ENCODE data around the gene SLC25A33.
A peak's percentile ranks its signal among the peaks of the same experiment; 100 is the strongest.
"Not testable (repeated sequence)": the region's sequence is repeated elsewhere in the genome, so short reads cannot be mapped to it uniquely, and the experiment has no call there.

The SLC25A33 gene

DNA sequence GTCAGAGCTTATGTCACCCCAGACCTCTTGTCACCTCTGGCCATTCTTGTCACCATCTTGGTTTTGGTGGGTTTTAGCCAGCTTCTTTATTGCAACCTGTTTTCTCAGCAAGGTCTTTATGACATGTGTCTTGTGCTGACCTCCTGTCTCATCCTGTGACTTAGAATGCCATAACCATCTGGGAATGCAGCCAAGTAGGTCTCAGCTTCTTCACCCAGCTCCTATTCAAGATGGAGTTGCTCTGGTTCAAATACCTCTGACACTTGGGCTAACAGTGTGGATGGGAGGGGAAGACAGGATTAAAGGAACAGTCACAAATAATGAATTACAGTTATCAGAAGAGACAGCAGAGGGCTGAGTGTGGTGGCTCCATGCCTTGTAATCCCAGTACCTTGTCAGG is 81.8 kb downstream of the SLC25A33 start:
- no peak for DNase-seq (ENCODE audit: low read depth in 3 of 3)

DNA sequence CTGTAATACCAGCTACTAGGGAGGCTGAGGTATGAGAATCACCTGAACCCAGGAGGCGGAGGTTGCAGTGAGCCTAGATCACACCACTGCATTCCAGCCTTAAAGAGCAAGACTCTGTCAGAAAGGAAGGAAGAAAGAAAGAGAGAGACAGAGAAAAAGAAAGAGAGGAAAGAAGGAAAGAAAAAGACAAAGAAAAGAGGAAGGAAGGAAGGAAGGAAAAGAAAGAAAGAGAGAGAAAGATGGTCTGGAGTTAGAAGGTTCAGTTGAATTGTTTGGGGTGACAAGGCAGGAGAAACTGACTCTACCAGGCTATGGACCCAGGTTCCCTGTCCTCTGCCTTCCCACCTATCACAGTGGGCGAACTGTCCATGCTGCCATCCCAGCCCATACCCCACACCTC is 84.8 kb downstream of the SLC25A33 start:
- DNase-seq (ENCODE audit: low read depth in 3 of 3) = no peak

DNA sequence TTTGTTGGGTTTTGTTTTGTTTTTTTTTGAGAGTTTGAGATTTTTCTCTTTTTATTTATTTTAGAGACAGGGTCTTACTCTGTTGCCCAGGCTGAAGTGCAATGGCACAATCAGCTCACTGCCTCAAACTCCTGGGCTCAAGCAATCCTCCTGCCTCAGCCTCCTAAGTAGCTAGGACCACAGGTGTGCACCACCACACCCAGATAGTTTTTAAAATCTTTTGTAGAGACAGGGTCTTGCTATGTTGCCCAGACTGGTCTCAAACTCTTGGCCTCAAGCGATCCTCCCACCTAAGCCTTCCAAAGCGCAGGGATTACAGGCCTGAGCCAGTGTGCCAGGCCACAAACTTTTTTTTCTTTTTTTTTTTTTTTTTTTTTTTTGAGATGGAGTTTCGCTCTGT is 85.8 kb downstream of the SLC25A33 start:
- not testable (repeated sequence) for DNase-seq (ENCODE audit: low read depth in 3 of 3)

DNA sequence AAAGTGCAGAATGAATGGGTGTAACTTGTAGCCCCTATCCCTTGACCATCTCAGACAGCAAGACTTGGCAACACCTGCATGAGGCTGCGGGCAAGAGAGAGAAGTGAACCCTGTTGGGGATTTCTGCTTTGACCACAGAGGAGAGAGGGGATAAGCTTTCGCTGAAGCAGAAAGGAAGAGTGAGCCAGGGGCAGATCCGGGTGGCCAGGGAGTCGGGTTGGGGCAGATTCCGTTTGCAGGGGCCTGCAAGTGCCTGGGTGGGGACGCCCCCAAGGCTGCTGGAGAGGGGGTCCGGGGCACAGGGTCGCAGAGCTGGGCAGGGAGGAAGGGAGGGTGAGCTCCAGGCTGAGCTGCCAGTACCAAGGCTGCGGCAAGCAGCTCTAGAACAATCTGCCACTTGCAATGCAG is 86.9 kb downstream of the SLC25A33 start:
- DNase-seq (ENCODE audit: low read depth in 3 of 3) = no peak

DNA sequence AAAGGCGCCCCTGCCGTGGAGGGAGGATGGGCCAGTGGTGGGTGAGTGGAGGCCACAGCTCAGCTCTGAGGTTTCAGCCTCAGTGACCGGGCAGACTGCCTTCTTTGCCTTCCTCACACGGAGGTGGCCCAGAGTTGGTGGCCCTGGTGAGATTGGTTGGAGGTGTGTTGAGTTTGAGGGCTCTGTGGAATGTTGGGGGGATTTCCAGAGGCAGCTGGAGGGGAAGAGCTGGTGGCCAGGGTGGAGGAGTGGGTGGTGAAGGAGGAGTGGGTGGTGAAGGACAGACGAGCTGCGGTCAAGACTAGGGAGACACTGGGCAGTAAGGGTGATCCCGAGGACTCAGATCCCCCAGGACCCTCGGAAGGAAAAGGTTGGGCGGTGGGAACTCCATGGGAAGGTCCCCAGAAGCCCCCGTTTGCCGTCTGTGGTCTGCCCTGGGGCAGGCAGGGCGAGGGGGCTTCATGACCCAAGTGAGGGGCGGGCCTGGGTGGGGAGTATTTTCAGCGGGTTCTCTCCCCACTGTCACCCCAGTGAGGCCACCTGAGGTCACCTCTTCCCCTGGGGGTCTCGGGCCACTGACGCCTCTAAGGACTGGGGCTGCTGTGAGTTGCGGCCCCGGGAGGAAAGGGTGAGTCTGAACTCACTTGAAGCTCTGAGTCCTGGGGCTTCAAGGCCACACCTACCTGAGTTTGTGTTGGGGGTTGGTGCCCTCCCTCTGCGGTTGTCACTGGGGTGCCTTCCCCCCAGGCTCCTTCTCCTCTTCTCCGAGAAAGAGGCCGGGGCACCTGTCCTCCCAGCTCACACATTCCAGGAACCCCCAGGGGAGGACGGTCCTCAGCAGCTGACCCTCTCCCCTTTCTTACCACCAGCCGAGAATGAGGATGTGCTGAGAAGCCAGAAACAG is 89.5 kb downstream of the SLC25A33 start:
- DNase-seq (ENCODE audit: low read depth in 3 of 3) = peak in 2 of 3 experiments; percentile 33 to 47

DNA sequence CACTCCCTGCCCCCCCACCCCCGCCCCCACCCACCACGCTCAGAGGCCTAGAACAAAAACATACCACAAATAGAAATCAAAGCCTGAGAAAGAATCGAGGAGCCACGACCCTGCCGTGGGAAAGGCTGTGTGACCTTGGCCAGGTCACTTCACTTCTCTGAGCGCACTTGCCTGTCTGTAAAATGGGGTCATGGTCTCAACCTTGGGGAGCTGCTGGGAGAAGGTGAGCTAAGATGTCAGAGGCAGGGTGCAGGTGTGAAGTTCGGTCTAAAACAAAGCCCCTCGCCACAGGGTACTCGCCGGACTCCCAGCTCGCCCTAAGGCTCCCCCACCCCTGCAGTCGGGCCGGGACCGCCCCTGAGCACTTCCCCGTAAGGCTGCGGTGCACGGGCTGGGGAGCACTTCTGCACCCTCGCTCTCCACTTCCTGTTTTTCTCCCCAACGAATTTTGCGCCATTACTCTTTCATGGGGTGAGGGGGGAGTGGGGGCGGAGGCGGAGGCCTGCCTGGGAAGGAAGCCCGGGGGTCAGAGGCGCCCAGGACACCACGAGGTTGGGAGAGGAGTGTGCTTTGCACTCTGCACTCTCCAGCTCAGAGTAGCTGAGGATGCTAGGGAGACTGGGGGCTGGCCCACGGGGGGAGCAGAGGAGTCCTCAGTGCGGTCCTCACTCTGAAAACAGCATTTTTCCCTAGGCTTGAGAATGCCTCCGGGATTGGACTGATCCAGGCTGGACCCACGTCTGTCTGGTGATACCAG is 90.4 kb downstream of the SLC25A33 start:
- peak in 2 of 3 experiments; percentile 47 to 53 for DNase-seq (ENCODE audit: low read depth in 3 of 3)

DNA sequence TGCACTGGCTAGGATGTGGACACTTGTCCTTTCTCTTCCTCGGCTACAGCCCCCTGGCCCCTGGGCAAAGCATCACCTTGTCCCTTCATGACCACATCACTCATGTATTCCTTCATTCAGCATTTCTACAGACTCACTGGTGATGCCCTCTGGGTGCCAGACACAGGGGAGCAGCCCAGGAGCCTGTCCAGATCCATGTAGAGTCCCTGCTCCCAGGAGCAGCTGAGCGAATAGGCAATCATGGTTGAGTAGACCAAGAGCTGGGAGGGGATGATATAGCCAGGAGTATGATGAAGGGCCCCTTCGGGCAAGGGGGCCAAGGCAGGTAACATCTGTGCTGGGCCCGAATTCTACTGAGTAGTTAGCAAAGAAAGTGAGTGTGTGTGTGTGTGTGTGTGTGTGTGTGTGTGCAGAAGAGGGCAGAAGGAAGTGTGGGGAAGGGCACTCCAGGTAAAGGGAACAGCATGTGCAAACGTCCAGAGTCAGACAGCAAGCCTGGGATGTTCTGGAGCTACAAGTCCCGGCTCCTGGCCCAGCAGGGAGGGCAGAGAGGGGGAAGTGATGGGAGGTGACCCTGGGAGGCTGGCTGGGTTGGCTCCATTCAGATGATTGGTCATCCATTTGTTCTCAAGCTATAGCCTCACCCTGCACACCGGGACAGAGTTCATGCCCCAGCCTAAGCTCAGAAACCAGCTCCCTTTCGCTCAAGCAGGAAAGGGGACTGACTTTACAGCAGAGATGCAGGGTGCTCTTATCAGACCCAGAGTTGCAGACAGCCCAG is 91.3 kb downstream of the SLC25A33 start:
- no peak for DNase-seq (ENCODE audit: low read depth in 3 of 3)

DNA sequence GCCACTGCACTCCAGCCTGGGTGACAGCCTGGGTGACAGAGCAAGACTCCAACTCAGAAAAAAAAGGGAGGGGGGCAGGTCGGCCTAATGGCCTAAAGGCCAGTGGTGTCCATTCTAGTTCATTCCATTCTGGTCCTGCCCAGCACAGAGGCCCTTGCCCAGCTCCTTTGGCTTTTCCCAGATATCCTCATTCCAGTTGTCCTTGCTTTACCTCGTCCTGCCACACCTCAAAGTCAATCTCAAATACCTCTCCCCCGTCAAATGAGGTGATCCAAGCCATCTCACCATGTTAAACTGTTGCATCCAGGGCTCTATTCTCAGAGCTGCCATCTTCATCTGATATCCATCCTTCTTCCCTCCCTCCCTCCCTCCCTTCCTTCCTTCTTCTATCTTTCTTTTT is 92.3 kb downstream of the SLC25A33 start:
- DNase-seq (ENCODE audit: low read depth in 3 of 3) = no peak

DNA sequence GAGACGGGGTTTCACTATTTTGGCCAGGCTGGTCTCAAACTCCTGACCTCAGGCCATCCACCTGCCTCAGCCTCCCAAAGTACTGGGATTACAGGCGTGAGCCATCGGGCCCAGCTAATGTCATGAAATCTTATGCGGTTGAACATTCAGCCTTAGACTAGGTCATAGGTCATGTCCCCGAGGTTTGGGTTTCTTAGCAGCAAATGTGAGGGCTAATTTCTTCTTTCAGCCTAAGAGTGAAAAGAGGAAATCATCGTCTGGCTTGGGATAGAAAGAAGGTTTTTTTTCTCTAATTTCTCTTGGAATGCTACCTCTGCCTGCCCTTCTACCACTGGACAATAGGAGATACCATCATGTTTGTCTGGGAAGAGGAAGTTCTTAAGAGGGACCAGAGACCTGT is 94.2 kb downstream of the SLC25A33 start:
- no peak for DNase-seq (ENCODE audit: low read depth in 3 of 3)

DNA sequence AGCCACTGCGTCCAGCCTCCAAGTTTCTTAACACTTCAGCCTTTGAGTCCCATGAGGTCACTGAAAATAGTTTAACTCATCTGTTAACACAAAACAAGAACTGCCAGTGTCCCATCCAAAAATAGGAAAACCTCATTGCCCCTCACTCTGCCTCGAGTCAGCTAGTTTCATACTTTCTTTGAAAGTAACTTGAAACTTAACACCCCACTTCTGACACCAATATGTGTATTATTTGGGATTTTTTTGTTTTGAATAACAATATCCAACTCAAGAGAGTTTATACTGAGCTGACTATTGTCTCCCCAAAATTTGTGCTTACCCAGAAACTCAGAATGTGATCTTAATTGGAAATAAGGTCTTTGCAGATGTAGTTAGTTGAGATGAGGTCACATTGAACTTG is 95.3 kb downstream of the SLC25A33 start:
- DNase-seq (ENCODE audit: low read depth in 3 of 3) = no peak

All from stimulated activated CD4-positive, alpha-beta T cell treated with anti-CD3 and anti-CD28 coated beads, TNF-alpha, amount 100 ng/mL, for 4 hours (primary cell).